Naive thymus-derived CD4-positive, alpha-beta T cell (primary cell): Measurements from ENCODE around the gene UMODL1. TPM values are rescaled to one million over a fixed set of nuclear protein-coding genes. Genes with fewer than 3 reads are reported as not detected.
A peak's percentile ranks its signal among the peaks of the same experiment; 100 is the strongest.

Experiments used
- ATAC-seq: fragments of 150-1000 bp; cut with Tn5 transposase; 2 replicates; pipeline ENCODE4 v1.10.0; 2021; ENCODE audit warnings: mild to moderate bottlenecking, moderate library complexity
- CTCF ChIA-PET: fragments of 350-600 bp; sonication (Branson Sonifier 250); formaldehyde crosslinking; loops from one replicate; lab custom pipeline; 2021; ENCODE audit warnings: antibody characterized with exemption; lab: Charles Lee
- POLR2A ChIA-PET: fragments of 350-600 bp; sonication (Branson Sonifier 250); formaldehyde crosslinking; loops from one replicate; lab custom pipeline; 2021; ENCODE audit warnings: antibody characterized with exemption, inconsistent platforms; lab: Charles Lee
- DNase-seq, 9 donors: peaks; one replicate each; pipeline versions ENCODE4 v3.0.0 to v3.0.0-alpha.2; 2020 to 2022; ENCODE audit warnings: mixed read lengths in 1 of 9
- H3K27ac ChIP-seq: one replicate; pipeline ENCODE4 v1.7.0; 2013; ENCODE audit warnings: mild to moderate bottlenecking, low read depth, low read length, moderate library complexity
- H3K27me3 ChIP-seq, 2 donors: one replicate each; pipeline ENCODE4 v1.7.0; 2013; ENCODE audit warnings: low read length in 2 of 2, mild to moderate bottlenecking in 2 of 2, moderate library complexity in 2 of 2; ENCODE audit not compliant: control insufficient read depth in 2 of 2, insufficient read depth in 2 of 2
- H3K36me3 ChIP-seq, 3 experiments: 1 replicate in 2 of 3; 2 replicates in 1 of 3; pipeline ENCODE4 v1.7.0; 2013; ENCODE audit warnings: low read length in 3 of 3, mild to moderate bottlenecking in 3 of 3, moderate library complexity in 1 of 3; ENCODE audit not compliant: insufficient read depth in 3 of 3, control insufficient read depth in 2 of 3
- H3K4me1 ChIP-seq, 2 donors: one replicate each; pipeline ENCODE4 v1.7.0; 2013; ENCODE audit warnings: low read length in 2 of 2, mild to moderate bottlenecking in 2 of 2, moderate library complexity in 1 of 2; ENCODE audit not compliant: control insufficient read depth in 2 of 2, insufficient read depth in 2 of 2
- H3K4me3 ChIP-seq: 2 replicates; pipeline ENCODE4 v1.7.0; 2013; ENCODE audit warnings: mild to moderate bottlenecking, low read length
- H3K9me3 ChIP-seq, 3 experiments: 1 replicate in 2 of 3; 2 replicates in 1 of 3; pipeline ENCODE4 v1.7.0; 2013; ENCODE audit warnings: low read length in 3 of 3; ENCODE audit not compliant: control insufficient read depth in 2 of 3
- H3K27ac Mint-ChIP-seq, 9 donors: one replicate each; pipeline ENCODE4 v1.8.0; 2020 to 2022; ENCODE audit warnings: mixed read lengths in 9 of 9, mild to moderate bottlenecking in 8 of 9, moderate library complexity in 5 of 9, inconsistent platforms in 2 of 9
- H3K27me3 Mint-ChIP-seq, 5 donors: one replicate each; pipeline ENCODE4 v1.8.0; 2021 to 2022; ENCODE audit warnings: mixed read lengths in 5 of 5, mild to moderate bottlenecking in 1 of 5
- H3K36me3 Mint-ChIP-seq, 5 donors: one replicate each; pipeline ENCODE4 v1.8.0; 2020 to 2022; ENCODE audit warnings: mixed read lengths in 5 of 5, mild to moderate bottlenecking in 3 of 5, inconsistent platforms in 1 of 5
- H3K4me1 Mint-ChIP-seq, 7 donors: one replicate each; pipeline ENCODE4 v1.8.0; 2020 to 2022; ENCODE audit warnings: mixed read lengths in 7 of 7, mild to moderate bottlenecking in 3 of 7, inconsistent platforms in 1 of 7
- H3K4me3 Mint-ChIP-seq, 10 donors: one replicate each; pipeline ENCODE4 v1.8.0; 2020 to 2022; ENCODE audit warnings: mild to moderate bottlenecking in 10 of 10, mixed read lengths in 10 of 10, moderate library complexity in 6 of 10, inconsistent platforms in 2 of 10
- H3K9me3 Mint-ChIP-seq, 11 donors: one replicate each; pipeline ENCODE4 v1.8.0; 2020 to 2022; ENCODE audit warnings: mixed read lengths in 11 of 11, mild to moderate bottlenecking in 4 of 11, inconsistent platforms in 1 of 11, moderate library complexity in 1 of 11
- intact Hi-C, 2 donors: fragments of 100-400 bp; cut with micrococcal nuclease; formaldehyde crosslinking; loops; one replicate each; pipeline ENCODE4 v1.15.1; 2023
- polyA plus RNA-seq, 2 donors: library from polyadenylated mRNA; unstranded; fragments of 300-500 nt; fragmentation: Illumina TruSeq; gene quantifications; one replicate each; pipeline ENCODE4 v1.2.3, GENCODE V29; 2021
- total RNA-seq, 6 experiments: library from RNA in 5 of 6; stranded (reverse) in 5 of 6; gene quantifications; 1 replicate in 5 of 6; 2 replicates in 1 of 6; pipeline ENCODE4 v1.2.3 and lab custom pipeline; 2021 to 2026

The UMODL1 gene
- total and polyA plus RNA-seq, 7 experiments from 2014 or later: 0.11 to 1.7 (median 0.66) TPM; not detected in 1

DNA sequence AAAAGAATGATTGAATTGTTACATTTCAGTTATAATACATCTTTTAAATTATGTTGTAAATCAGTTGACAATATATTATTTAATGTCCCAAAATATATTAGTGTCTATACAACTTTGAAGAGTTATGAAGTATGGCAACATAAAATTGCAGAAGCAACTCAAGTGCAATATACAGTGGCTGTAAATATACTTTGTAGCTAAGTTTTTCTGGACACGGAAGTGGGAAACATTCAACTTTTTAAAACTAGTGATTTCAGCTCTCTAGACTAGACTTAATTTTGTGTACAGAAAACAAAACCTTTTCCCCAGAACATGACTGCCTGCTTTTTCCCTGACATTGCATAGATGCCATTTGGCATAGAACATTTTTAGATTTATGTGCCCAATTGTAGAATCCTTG lies 118.3 kb downstream of the UMODL1 start:
- H3K9me3 ChIP-seq: no peaks in the 10 kb centered on the region
- CTCF ChIA-PET: interaction anchor here (0.8 to 4.7 kb wide), 4 partner anchors 9 to 70 kb away, joined by 3 to 22 read pairs (median 3); no protein-coding TSS in a partner anchor
- no peak for DNase-seq
- H3K4me1 ChIP-seq: peaks cover 81 to 87% of the 10 kb centered on the region in 2 donors
- Mint-ChIP-seq H3K27me3 (peaks cover 0 to 10% (median 0%) of the 10 kb centered on the region in 5 donors), H3K4me1 (peaks cover 45 to 94% (median 73%) of the 10 kb centered on the region in 7 donors), H3K36me3 (peaks cover 0 to 20% (median 4%) of the 10 kb centered on the region in 5 donors), H3K27ac (peak overlapping the region in 6 of 9 donors; percentile 21 to 98 (median 80)), H3K9me3 (peaks cover 0 to 14% (median 9%) of the 10 kb centered on the region in 11 donors), H3K4me3 (peak overlapping the region in 7 of 10 donors; percentile 5 to 50 (median 36))
- H3K27ac ChIP-seq: no peak overlapping the region
- POLR2A ChIA-PET: interaction anchor here (0.6 to 8.2 kb wide), 6 partner anchors 10 to 49 kb away, joined by 3 to 54 read pairs (median 10); partner anchors contain the start of gene ABCG1
- ATAC-seq: no peak
- intact Hi-C loops: loop anchor here (2.0 to 5.0 kb wide), 3 partner anchors 15 to 42 kb away; no protein-coding TSS in a partner anchor
- H3K4me3 ChIP-seq: no peak overlapping the region
- no peaks in the 10 kb centered on the region for H3K36me3 ChIP-seq
- H3K27me3 ChIP-seq: no peaks in the 10 kb centered on the region

DNA sequence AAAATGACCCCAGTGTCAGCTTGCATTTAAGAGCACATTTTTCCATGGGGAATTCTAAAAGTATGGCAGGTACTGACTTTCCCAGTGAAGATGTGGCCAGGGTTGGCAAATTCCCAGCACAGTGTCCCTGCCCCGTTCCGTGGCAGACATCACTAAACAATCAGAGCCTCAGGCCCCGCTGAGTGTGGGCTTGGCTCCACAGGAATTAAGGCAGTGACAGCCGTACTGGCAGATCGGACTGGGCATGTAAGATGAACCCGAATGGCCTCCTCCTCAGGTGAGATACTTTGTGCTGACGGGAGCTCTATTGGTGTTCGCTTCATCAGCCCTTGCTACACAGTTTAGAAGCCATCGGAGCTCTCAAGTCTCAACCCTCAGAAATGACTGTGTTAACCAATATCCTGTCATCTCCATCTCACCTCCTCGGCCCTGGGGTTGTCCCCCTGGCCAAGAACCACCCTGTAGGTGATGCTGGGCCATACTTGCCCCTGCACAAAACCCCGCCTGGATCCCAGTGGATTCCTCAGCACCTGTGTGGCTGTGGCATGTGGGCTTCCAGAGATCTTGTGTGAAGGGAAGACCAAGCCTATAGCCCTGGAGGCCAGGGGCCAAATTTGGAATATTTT lies 118.9 kb downstream of the UMODL1 start:
- H3K4me3 Mint-ChIP-seq: peak overlapping the region in 8 of 10 donors; percentile 5 to 50 (median 34)
- CTCF ChIA-PET: interaction anchor here (0.8 to 4.7 kb wide), 3 partner anchors 9 to 69 kb away, joined by 3 to 22 read pairs (median 3); no protein-coding TSS in a partner anchor
- peaks cover 81 to 82% of the 10 kb centered on the region in 2 donors for H3K4me1 ChIP-seq

DNA sequence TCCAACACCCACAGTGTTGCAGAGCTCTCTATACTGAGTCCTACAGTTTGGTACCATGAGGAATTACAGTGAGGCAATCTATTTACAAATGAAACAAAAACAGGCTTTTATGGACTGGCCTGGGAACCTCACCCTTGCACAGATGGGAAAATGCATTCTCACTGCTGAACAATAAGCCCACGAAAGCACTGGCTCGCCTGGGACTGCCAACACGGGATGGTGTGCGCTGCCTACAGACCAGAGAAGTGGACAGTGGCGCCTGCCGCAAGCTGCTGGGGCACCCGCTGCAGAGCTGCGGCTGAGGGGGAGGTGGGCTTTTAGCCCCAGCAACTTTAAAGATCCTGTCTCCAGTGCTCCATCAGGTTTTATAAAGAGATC lies 119.4 kb downstream of the UMODL1 start:
- Histone ChIP-seq H3K4me3 (no peak overlapping the region), H3K27me3 (no peaks in the 10 kb centered on the region), H3K4me1 (peaks cover 80 to 81% of the 10 kb centered on the region in 2 donors), H3K27ac (no peak overlapping the region), H3K36me3 (no peaks in the 10 kb centered on the region), H3K9me3 (no peaks in the 10 kb centered on the region)
- DNase-seq (no peak), ATAC-seq (no peak)
- Mint-ChIP-seq H3K4me1 (peaks cover 53 to 94% (median 75%) of the 10 kb centered on the region in 7 donors), H3K4me3 (peak overlapping the region in 3 of 10 donors; percentile 36 to 59 (median 50)), H3K27ac (peak overlapping the region in 6 of 9 donors; percentile 39 to 66 (median 47)), H3K36me3 (peaks cover 0 to 19% (median 4%) of the 10 kb centered on the region in 5 donors), H3K9me3 (peaks cover 0 to 13% (median 9%) of the 10 kb centered on the region in 11 donors), H3K27me3 (peaks cover 0 to 10% (median 0%) of the 10 kb centered on the region in 5 donors)
- ChIA-PET CTCF (interaction anchor here (1.1 to 4.7 kb wide), 4 partner anchors 8 to 69 kb away, joined by 3 to 22 read pairs (median 4); no protein-coding TSS in a partner anchor), POLR2A (interaction anchor here (3.0 to 8.2 kb wide), 2 partner anchors 10 to 29 kb away, joined by 16 to 54 read pairs; partner anchors contain the start of gene ABCG1)
- intact Hi-C loops: no loop called here

More for the DNA sequence above, 118.9 kb downstream of the UMODL1 start:
- POLR2A ChIA-PET: interaction anchor here (0.6 to 8.2 kb wide), 6 partner anchors 10 to 49 kb away, joined by 3 to 54 read pairs (median 10); partner anchors contain the start of gene ABCG1
- H3K4me1 Mint-ChIP-seq: peaks cover 48 to 92% (median 73%) of the 10 kb centered on the region in 7 donors
- no peaks in the 10 kb centered on the region for H3K9me3 ChIP-seq
- no peaks in the 10 kb centered on the region for H3K27me3 ChIP-seq
- intact Hi-C loops: loop anchor here (2.0 to 5.0 kb wide), 3 partner anchors 15 to 43 kb away; no protein-coding TSS in a partner anchor
- no peak overlapping the region for H3K4me3 ChIP-seq
- H3K27ac ChIP-seq: no peak overlapping the region
- ATAC-seq: no peak
- peaks cover 0 to 14% (median 9%) of the 10 kb centered on the region in 11 donors for H3K9me3 Mint-ChIP-seq
- H3K36me3 ChIP-seq: no peaks in the 10 kb centered on the region
- peak overlapping the region in 8 of 9 donors; percentile 2 to 75 (median 47) for H3K27ac Mint-ChIP-seq
- H3K36me3 Mint-ChIP-seq: peaks cover 0 to 20% (median 4%) of the 10 kb centered on the region in 5 donors
- H3K27me3 Mint-ChIP-seq: peaks cover 0 to 10% (median 0%) of the 10 kb centered on the region in 5 donors
- peak in 1 of 9 donors; percentile 43 for DNase-seq

DNA sequence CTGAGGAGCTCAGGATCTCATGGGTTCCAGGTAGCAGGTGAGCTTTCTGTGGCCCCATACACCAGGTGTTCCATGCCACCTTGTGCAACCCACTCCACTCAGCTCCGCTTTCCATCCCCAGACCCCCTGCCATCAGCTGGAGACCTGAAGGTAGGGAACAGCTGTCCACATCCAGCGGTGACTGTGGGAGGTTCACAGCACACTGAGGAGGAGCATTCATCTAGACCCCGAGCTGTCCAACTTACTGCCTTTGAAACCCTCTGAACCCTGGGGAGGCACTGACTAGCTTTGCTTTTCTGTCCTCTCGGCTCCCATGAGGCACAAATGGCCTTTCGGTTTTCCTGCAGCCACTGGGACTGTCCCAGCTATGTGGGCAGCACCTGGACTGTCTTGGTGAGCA lies 119.9 kb downstream of the UMODL1 start:
- Mint-ChIP-seq H3K4me3 (peak overlapping the region in 3 of 10 donors; percentile 9 to 53 (median 53)), H3K27ac (peak overlapping the region in 2 of 9 donors; percentile 1 to 90), H3K27me3 (peaks cover 0 to 10% (median 0%) of the 10 kb centered on the region in 5 donors), H3K4me1 (peaks cover 58 to 91% (median 71%) of the 10 kb centered on the region in 7 donors), H3K9me3 (peaks cover 0 to 7% (median 4%) of the 10 kb centered on the region in 11 donors), H3K36me3 (peaks cover 0 to 16% (median 3%) of the 10 kb centered on the region in 5 donors)
- Histone ChIP-seq H3K4me3 (no peak overlapping the region), H3K36me3 (no peaks in the 10 kb centered on the region), H3K27ac (no peak overlapping the region), H3K9me3 (no peaks in the 10 kb centered on the region), H3K4me1 (peaks cover 75% of the 10 kb centered on the region in 2 donors), H3K27me3 (no peaks in the 10 kb centered on the region)
- intact Hi-C loops: no loop called here
- no peak for DNase-seq
- no peak for ATAC-seq
- ChIA-PET POLR2A (interaction anchor here (0.6 to 8.2 kb wide), 3 partner anchors 9 to 52 kb away, joined by 3 to 54 read pairs (median 3); no protein-coding TSS in a partner anchor), CTCF (interaction anchor here (1.1 to 4.7 kb wide), 3 partner anchors 27 to 68 kb away, joined by 3 to 22 read pairs (median 4); no protein-coding TSS in a partner anchor)

DNA sequence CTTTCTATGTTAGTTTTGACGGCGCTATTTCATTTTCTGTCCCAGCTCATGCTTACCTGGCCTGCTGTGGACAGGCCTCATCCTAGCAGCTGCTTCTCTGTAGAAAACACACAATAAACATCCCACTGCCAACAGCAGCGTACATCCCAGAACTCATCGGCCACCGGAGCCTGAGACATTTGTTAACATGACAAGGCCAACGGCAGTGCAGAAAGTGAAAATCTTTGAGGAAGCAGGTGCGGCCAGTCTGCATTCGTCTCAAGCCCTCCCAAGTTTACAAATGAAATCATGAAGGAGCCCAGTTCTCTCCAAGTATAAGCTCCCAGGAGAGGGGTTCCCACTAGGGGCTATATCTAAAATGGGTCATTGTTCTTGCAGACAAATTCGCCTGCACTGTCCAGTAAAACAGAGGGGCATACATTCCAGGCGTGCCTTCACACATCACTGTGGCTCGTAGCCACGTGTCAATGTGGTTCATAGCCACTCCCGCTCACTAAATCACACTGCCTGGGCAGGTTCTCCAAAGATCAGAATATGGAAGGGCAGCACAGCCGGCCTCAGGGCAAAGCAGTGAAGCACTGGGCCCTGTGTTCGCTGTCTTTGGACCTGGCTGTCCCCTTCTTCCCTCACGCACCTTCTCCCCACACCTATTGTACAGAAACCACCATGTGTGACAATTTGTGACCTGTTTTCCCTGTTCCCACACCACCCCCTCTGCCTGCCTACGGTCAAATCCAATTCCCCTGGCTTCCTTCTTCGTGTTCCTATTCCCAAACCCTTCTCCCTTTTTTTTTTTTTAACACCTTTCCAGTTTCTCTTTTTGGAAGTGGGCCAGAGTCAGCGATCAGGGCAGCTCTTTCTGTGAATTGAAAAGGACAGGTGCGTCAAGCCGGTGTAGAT lies 120.8 kb downstream of the UMODL1 start:
- H3K9me3 ChIP-seq: no peaks in the 10 kb centered on the region
- peaks cover 0 to 2% (median 0%) of the 10 kb centered on the region in 11 donors for H3K9me3 Mint-ChIP-seq
- H3K27ac ChIP-seq: no peak overlapping the region
- ChIA-PET CTCF (interaction anchor here (1.4 to 4.7 kb wide), 3 partner anchors 28 to 67 kb away, joined by 3 to 22 read pairs (median 4); no protein-coding TSS in a partner anchor), POLR2A (interaction anchor here (0.6 to 8.2 kb wide), 6 partner anchors 8 to 190 kb away, joined by 3 to 54 read pairs (median 3); no protein-coding TSS in a partner anchor)
- H3K27me3 Mint-ChIP-seq: peaks cover 0 to 10% (median 0%) of the 10 kb centered on the region in 5 donors
- H3K4me3 Mint-ChIP-seq: peak overlapping the region in 8 of 10 donors; percentile 4 to 66 (median 44)
- ATAC-seq: no peak
- peaks cover 0 to 8% (median 0%) of the 10 kb centered on the region in 5 donors for H3K36me3 Mint-ChIP-seq
- peaks cover 58 to 90% (median 73%) of the 10 kb centered on the region in 7 donors for H3K4me1 Mint-ChIP-seq
- H3K27me3 ChIP-seq: no peaks in the 10 kb centered on the region
- no peak overlapping the region for H3K4me3 ChIP-seq
- DNase-seq: no peak
- intact Hi-C loops: no loop called here
- H3K4me1 ChIP-seq: peaks cover 66% of the 10 kb centered on the region in 2 donors
- H3K27ac Mint-ChIP-seq: peak overlapping the region in 7 of 9 donors; percentile 1 to 90 (median 74)
- no peaks in the 10 kb centered on the region for H3K36me3 ChIP-seq
